GM10847 (cell line): ENCODE measurements around the gene SEPTIN14.

ENCODE experiments used
- POLR2A ChIP-seq: IDR thresholded peaks from 2 replicates; pipeline ENCODE4 v1.6.1; 2011; ENCODE audit not compliant: insufficient read length; ENCODE audit errors: extremely low read depth

Gene SEPTIN14

DNA sequence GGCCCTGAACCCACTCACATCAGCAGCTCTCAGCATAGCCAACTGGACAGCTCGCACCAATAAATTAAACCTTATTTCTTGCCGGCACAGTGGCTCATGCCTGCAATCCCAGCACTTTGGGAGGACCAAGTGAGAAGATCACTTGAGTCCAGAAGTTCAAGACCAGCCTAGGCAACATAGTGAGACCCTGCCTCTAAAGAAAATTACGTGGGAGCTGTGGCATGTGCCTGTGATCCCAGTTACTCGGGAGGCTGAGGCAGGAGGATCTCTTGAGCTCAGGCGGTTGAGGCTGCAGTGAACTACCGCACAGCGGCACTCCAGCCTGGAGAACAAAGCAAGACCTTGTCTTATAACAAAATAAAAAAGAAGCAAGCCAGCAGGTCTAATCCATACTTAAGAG lies 75.7 kb downstream of the SEPTIN14 start:
- no peak for TF ChIP-seq POLR2A

DNA sequence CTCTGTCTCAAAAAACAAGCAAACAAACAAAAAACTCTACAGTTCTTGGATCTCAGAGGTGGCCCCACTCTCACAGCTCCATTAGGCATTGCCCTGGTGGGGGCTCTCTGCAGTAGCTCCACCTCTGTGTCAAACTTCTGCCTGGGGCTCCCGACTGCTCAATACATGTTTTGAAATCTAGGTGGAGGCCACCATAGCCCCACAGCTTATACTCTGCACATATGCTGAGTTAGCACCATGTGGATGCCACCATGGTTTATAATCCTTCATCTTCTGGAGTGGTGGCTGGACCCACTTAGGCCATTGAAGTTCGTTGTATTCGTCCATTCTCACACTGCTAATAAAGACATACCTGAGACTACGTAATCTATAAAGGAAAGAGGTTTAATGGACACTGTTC lies 78.4 kb downstream of the SEPTIN14 start:
- TF ChIP-seq POLR2A = no peak

DNA sequence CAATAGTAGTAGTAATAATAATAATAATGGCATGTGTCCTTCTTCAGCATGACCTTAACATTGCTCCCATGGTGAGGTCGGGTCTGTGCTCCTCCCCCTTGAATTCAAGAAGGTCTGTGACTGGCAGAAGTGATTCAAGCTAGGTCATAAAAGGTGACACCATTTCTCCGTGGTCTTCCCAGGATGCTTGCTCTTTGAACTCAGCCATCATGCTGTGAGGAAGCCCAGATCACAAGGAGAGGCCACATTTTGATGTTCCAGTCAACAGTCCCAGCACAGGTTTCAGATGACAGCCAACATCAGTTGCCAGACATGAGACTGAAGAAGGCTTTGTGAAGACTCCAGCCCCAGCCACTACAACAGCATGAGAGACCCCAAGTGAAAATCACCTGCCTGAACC lies 83.9 kb downstream of the SEPTIN14 start:
- no peak for TF ChIP-seq POLR2A

DNA sequence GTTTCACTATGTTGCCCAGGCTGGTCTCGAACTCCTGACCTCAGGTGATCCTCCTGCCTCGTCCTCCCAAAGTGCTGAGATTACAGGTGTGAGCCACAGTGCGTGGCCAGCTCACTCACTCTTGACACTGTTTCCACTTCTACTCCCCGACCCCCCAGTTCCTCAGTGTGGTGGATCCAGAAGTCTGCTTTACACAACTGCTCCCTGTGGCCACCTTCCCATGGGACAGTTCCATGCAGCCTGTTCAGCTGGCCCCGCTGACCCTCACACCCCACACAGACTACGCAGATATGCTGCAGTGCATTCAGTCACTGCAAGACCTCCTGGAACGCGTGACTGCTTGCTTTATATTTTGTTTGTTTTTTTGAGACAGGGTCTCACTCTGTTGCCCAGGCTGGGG lies 86.4 kb downstream of the SEPTIN14 start:
- TF ChIP-seq POLR2A = no peak

DNA sequence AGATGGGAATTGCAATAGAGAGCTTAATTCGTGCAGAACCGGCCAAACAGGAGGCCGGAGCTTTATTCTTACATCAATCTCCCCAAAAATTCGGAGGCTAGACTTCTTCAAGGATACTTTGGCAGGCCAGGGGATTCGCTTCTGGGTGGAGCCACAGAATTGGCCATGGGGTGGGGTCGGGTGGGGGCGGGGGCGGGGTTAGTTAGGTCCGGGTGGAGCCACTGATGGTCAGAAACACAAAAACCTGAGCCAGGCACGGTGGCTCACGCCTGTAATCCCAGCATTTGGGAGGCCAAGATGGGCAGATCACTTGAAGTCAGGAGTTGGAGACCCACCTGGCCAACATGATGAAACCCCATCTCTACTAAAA lies 87.5 kb downstream of the SEPTIN14 start:
- TF ChIP-seq POLR2A = no peak

DNA sequence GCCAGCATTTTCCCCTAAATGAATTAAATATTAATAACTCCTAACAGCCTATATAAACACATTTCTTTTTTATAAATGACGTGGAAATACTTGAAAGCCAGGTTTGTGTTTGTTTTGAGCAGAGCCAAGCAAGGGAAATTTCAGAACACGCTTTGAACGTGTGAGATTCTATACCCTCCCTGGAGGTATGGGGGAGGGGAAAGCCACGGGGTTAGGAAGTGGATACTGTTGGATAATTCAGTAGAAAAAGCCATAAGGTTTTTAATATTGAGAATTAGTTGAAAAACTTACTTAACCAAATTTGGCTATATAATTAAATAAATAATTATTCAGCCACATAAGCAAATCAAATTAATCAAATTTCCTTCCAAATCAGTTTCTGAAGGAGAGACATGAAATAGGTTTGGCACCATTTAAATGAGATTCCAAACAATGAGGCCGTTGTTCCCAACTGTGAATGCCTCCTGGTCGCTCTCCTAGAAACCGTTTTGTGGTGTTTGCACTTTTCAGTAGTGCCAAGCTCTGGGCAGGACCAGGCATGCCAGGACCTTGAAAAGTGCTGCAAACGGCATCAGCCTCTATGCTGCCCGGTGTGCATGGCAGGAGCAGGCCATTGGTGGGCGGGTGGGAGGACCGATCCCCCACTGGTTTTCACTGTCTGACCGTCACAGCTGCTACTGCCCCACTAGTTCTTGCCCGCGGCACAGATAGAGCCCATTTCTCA lies 88.1 kb downstream of the SEPTIN14 start:
- no peak for TF ChIP-seq POLR2A

DNA sequence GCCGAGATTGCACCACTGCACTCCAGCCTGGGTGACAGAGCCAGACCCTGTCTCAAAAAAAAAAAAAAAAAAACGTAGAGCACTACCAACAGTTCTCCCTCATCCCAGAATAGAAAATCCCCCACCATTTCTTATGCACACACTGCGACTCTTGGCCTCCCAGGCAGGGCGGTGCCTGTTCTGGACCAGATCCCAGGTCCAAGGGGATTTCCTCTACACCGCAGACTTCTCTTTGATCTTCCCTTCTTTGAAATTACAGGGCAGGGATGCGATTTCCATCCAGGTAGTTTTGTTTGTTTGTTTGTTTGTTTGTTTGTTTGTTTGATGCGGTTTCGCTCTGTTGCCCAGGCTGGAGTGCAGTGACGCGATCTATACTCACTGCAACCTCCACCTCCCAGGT lies 91.8 kb downstream of the SEPTIN14 start:
- TF ChIP-seq POLR2A = no peak
